IMR-90 (cell line): ENCODE measurements around the gene AFMID. TPM values are rescaled to one million over a fixed set of nuclear protein-coding genes. Genes with fewer than 3 reads are reported as not detected.

Source experiments
- ATAC-seq: fragments of 200-7000 bp; cut with Tn5 transposase; 2 replicates; pipeline ENCODE4 v1.9.1; 2020; ENCODE audit warnings: low read depth, mild to moderate bottlenecking, moderate library complexity
- BruUV-seq: library from RNA; stranded (reverse); fragments of 400-500 nt; replicated peaks from 2 replicates; lab custom pipeline; 2021; lab: Mats Ljungman, UMichigan
- CTCF ChIA-PET: fragments of 300-600 bp; formaldehyde crosslinking; extraction: SDS; loops from one replicate; lab custom pipeline; 2021; ENCODE audit warnings: antibody characterized with exemption; lab: Yijun Ruan, JAX
- POLR2A ChIA-PET: fragments of 300-600 bp; sonication (Branson Sonifier 250); formaldehyde crosslinking; loops from one replicate; lab custom pipeline; 2022; ENCODE audit warnings: antibody characterized with exemption; ENCODE audit not compliant: unreplicated experiment; lab: Charles Lee
- DNase-seq: peaks from one replicate; pipeline ENCODE4 v3.0.0; 2013
- H2AFZ ChIP-seq: replicated peaks from 2 replicates; pipeline ENCODE3; 2013; ENCODE audit warnings: low read length, mild to moderate bottlenecking; ENCODE audit not compliant: poor library complexity
- H2AK5ac ChIP-seq: 2 replicates; pipeline ENCODE4 v1.6.1; 2013; ENCODE audit warnings: low read depth, low read length, inconsistent platforms
- H2AK9ac ChIP-seq: replicated peaks from 2 replicates; pipeline ENCODE3; 2013; ENCODE audit warnings: mild to moderate bottlenecking, low read depth, low read length, moderate library complexity; ENCODE audit not compliant: poor library complexity
- H2BK120ac ChIP-seq: 2 replicates; pipeline ENCODE4 v1.6.1; 2013; ENCODE audit warnings: low read depth, low read length, inconsistent platforms
- H2BK15ac ChIP-seq: 3 replicates; pipeline ENCODE4 v1.6.1; 2013; ENCODE audit warnings: low read depth, low read length, inconsistent platforms
- H2BK20ac ChIP-seq: 2 replicates; pipeline ENCODE4 v1.6.1; 2013; ENCODE audit warnings: low read depth, mild to moderate bottlenecking, inconsistent platforms, low read length, moderate library complexity
- H2BK5ac ChIP-seq: 2 replicates; pipeline ENCODE4 v1.6.1; 2013; ENCODE audit warnings: mild to moderate bottlenecking, low read depth, low read length, inconsistent platforms; ENCODE audit not compliant: poor library complexity, severe bottlenecking
- H3K14ac ChIP-seq: replicated peaks from 2 replicates; pipeline ENCODE4 v1.6.1; 2013; ENCODE audit warnings: low read depth, low read length, inconsistent platforms
- H3K18ac ChIP-seq: 2 replicates; pipeline ENCODE4 v1.6.1; 2013; ENCODE audit warnings: low read depth, low read length, control low read depth
- H3K23ac ChIP-seq: 2 replicates; pipeline ENCODE4 v1.6.1; 2013; ENCODE audit warnings: low read depth, low read length, inconsistent platforms
- H3K27ac ChIP-seq: 2 replicates; pipeline ENCODE4 v1.5.1; 2013; ENCODE audit warnings: mild to moderate bottlenecking, control low read depth, low read length; ENCODE audit not compliant: insufficient read depth
- H3K27me3 ChIP-seq: 2 replicates; pipeline ENCODE4 v1.6.1; 2013; ENCODE audit warnings: low read length; ENCODE audit not compliant: control insufficient read depth, insufficient read depth
- H3K36me3 ChIP-seq: 2 replicates; pipeline ENCODE4 v1.6.1; 2013; ENCODE audit warnings: low read length, mixed read lengths; ENCODE audit not compliant: control insufficient read depth, insufficient read depth
- H3K4ac ChIP-seq: 2 replicates; pipeline ENCODE4 v1.6.1; 2013; ENCODE audit warnings: low read depth, low read length, inconsistent platforms
- H3K4me1 ChIP-seq: 2 replicates; pipeline ENCODE4 v1.6.1; 2013; ENCODE audit warnings: low read length, mixed read lengths; ENCODE audit not compliant: control insufficient read depth, insufficient read depth
- H3K4me2 ChIP-seq: 2 replicates; pipeline ENCODE4 v1.6.1; 2013; ENCODE audit warnings: low read depth, mild to moderate bottlenecking, control low read depth, low read length, moderate library complexity
- H3K4me3 ChIP-seq: 2 replicates; pipeline ENCODE4 v1.5.1; 2013; ENCODE audit warnings: low read depth, mild to moderate bottlenecking, control low read depth, low read length, moderate library complexity; ENCODE audit not compliant: insufficient read depth
- H3K56ac ChIP-seq: 2 replicates; pipeline ENCODE4 v1.6.1; 2013; ENCODE audit warnings: low read length, inconsistent platforms; ENCODE audit not compliant: insufficient read depth; ENCODE audit errors: extremely low read depth
- H3K79me1 ChIP-seq, 2 experiments: 2 replicates each; pipeline ENCODE4 v1.6.1; 2013; ENCODE audit warnings: low read length in 2 of 2, inconsistent platforms in 1 of 2, low read depth in 1 of 2
- H3K9ac ChIP-seq: 2 replicates; pipeline ENCODE4 v1.6.1; 2013; ENCODE audit warnings: low read depth, low read length, control low read depth
- H3K9me1 ChIP-seq: 2 replicates; pipeline ENCODE4 v1.6.1; 2013; ENCODE audit warnings: low read length, inconsistent platforms; ENCODE audit not compliant: insufficient read depth
- H3K9me3 ChIP-seq: 2 replicates; pipeline ENCODE4 v1.6.1; 2013; ENCODE audit warnings: low read length; ENCODE audit not compliant: control insufficient read depth, insufficient read depth
- H4K20me1 ChIP-seq: 2 replicates; pipeline ENCODE4 v1.6.1; 2013; ENCODE audit warnings: low read length, inconsistent platforms; ENCODE audit not compliant: insufficient read depth
- H4K5ac ChIP-seq: 2 replicates; pipeline ENCODE4 v1.6.1; 2013; ENCODE audit warnings: mild to moderate bottlenecking, low read depth, low read length, control low read depth
- H4K8ac ChIP-seq, 2 experiments: 2 replicates each; pipeline ENCODE4 v1.6.1; 2013; ENCODE audit warnings: low read depth in 2 of 2, low read length in 2 of 2, control low read depth in 1 of 2, inconsistent platforms in 1 of 2
- H4K91ac ChIP-seq: 2 replicates; pipeline ENCODE4 v1.6.1; 2013; ENCODE audit warnings: low read depth, low read length, inconsistent platforms; ENCODE audit not compliant: insufficient read depth
- BHLHE40 ChIP-seq: fragments of 150-350 bp; IDR thresholded peaks from 2 replicates; pipeline ENCODE4 v1.6.1; 2016; ENCODE audit warnings: mild to moderate bottlenecking, low read depth, low read length
- CEBPB ChIP-seq: IDR thresholded peaks from 2 replicates; pipeline ENCODE4 v1.6.1; 2012; ENCODE audit warnings: low read depth, low read length, improper control_type of control experiment
- FOS ChIP-seq: fragments of 150-350 bp; IDR thresholded peaks from 2 replicates; pipeline ENCODE4 v1.6.1; 2016; ENCODE audit warnings: low read depth, low read length
- MAFK ChIP-seq: IDR thresholded peaks from 2 replicates; pipeline ENCODE4 v1.6.1; 2012; ENCODE audit warnings: low read depth, low read length, improper control_type of control experiment
- MAZ ChIP-seq: IDR thresholded peaks from 2 replicates; pipeline ENCODE4 v1.6.1; 2012; ENCODE audit warnings: low read depth, mild to moderate bottlenecking, low read length, improper control_type of control experiment, moderate library complexity, borderline replicate concordance
- MXI1 ChIP-seq: IDR thresholded peaks from 2 replicates; pipeline ENCODE4 v1.6.1; 2012; ENCODE audit warnings: low read depth, mild to moderate bottlenecking, low read length, moderate library complexity, borderline replicate concordance
- POLR2A ChIP-seq: IDR thresholded peaks from 2 replicates; pipeline ENCODE4 v1.6.1; 2012; ENCODE audit warnings: mild to moderate bottlenecking, low read depth, low read length
- RAD21 ChIP-seq: IDR thresholded peaks from 2 replicates; pipeline ENCODE4 v1.6.1; 2012; ENCODE audit warnings: low read length, improper control_type of control experiment
- RCOR1 ChIP-seq: IDR thresholded peaks from 2 replicates; pipeline ENCODE4 v1.6.1; 2012; ENCODE audit warnings: mild to moderate bottlenecking, low read length, improper control_type of control experiment; ENCODE audit not compliant: insufficient replicate concordance
- RFX5 ChIP-seq: IDR thresholded peaks from 2 replicates; pipeline ENCODE4 v1.8.0; 2012; ENCODE audit warnings: low read depth, mild to moderate bottlenecking, low read length, moderate library complexity
- SMC3 ChIP-seq: fragments of 150-350 bp; IDR thresholded peaks from 2 replicates; pipeline ENCODE4 v1.6.1; 2016; ENCODE audit warnings: low read depth, mild to moderate bottlenecking, antibody characterized with exemption, low read length, moderate library complexity
- WGBS, 2 experiments: methylation state at CpG; one replicate each; pipeline versions ENCODE4 v1.1.5 to v1.1.7; 2013; ENCODE audit warnings: missing lambda C conversion rate in 2 of 2; ENCODE audit not compliant: insufficient read length in 1 of 2; ENCODE audit errors: extremely low coverage in 2 of 2; 5-methylcytosine and 5-hydroxymethylcytosine counted together
- dilution Hi-C: fragments of 300-500 bp; cut with HindIII; formaldehyde crosslinking; loops from one replicate; pipeline ENCODE4 v1.14.3; 2018; ENCODE audit warnings: low sequenced_read_pairs; ENCODE audit not compliant: unreplicated experiment
- in situ Hi-C: fragments of 300-500 bp; cut with MboI; formaldehyde crosslinking; loops from 3 replicates; pipeline ENCODE4 v1.14.3; 2019; ENCODE audit warnings: low sequenced_read_pairs, inconsistent platforms, mixed read lengths
- intact Hi-C: fragments of 100-400 bp; cut with micrococcal nuclease; formaldehyde crosslinking; loops from 2 replicates; pipeline ENCODE4 v1.10.0; 2022
- polyA plus RNA-seq, 3 experiments: library from polyadenylated mRNA; depleted of rRNA; stranded (reverse); fragments of >200 nt; gene quantifications; 2 replicates each; pipeline ENCODE4 v1.2.3, GENCODE V29; 2012; ENCODE audit warnings: low replicate concordance in 1 of 3
- total RNA-seq: library from RNA; depleted of rRNA; stranded (reverse); fragments of >200 nt; gene quantifications from 2 replicates; pipeline ENCODE4 v1.2.3, GENCODE V29; 2012
- TF ChIP-seq, protein P1 (sequence below): fragments of 150-350 bp; IDR thresholded peaks from 2 replicates; pipeline ENCODE4 v1.6.1; 2017; ENCODE audit warnings: mild to moderate bottlenecking, antibody characterized with exemption, low read length, low read depth
- TF ChIP-seq, protein P2 (sequence below): conservative IDR thresholded peaks from 2 replicates; pipeline ENCODE4 v1.5.1; 2012; ENCODE audit warnings: mild to moderate bottlenecking, low read depth, low read length, improper control_type of control experiment
- TF ChIP-seq, protein P3 (sequence below): fragments of 150-350 bp; IDR thresholded peaks from 2 replicates; pipeline ENCODE4 v1.6.1; 2016; ENCODE audit warnings: low read depth, mild to moderate bottlenecking, low read length, moderate library complexity, borderline replicate concordance

AFMID gene
- total and polyA plus RNA-seq, 2 of the 4 experiments (the other 2 are of a cell fraction), result 41.0 to 65.1 TPM

DNA sequence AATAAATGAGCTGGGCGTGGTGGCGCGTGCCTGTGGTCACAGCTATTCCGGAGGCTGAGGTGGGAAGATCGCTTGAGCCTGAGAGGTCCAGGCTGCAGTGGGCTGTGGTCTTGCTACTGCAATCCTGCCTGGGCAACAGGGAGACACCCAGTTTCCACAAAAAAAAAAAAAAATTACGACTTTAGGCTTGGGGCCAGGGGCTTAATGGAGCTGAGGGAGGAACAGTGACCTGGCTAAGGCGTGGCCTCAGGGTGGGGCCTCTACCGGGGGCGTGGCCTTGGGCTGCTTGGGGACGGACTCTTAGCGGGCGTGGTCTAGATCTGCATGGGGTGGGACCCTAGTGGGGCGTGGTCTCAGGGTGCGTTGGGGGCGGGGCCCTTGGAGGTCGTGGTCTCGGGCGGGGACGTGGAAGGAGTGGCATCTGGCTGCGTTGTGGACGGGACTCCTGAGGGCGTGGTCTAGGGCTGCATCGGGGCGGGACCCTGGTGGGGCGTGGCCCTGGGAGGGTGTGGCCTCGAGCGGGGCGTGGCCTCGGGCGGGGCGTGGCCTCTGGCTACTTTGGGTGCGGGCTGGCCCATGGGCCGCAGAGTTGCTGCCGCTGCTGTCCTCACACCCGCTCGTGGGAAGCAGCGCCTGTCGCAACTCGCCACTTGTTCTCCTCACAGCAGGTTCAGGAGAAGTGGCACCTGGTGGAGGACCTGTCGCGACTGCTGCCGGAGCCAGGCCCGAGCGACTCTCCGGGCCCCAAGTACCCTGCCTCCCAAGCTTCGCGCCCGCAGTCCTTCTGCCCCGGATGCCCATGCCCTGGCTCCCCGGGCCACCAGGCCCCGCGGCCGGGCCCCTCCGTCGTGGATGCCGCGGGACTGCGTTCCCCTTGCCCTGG is 46.8 kb upstream of the AFMID start:
- H3K9me1 ChIP-seq, result no peaks in the 10 kb centered on the region
- H3K9me3 ChIP-seq, result no peaks in the 10 kb centered on the region
- no TSS peak for BruUV-seq
- ChIA-PET POLR2A (interaction anchor here (0.6 to 0.7 kb wide), 2 partner anchors 236 to 1268 kb away, joined by 5 to 15 read pairs; no protein-coding TSS in a partner anchor), CTCF (no interaction called here)
- H2BK120ac ChIP-seq, result no peak overlapping the region
- no peak overlapping the region for H2BK20ac ChIP-seq
- no peak overlapping the region for H3K18ac ChIP-seq
- ATAC-seq (peak; percentile 79), DNase-seq (peak; percentile 21)
- 34% methylated on average over 28 of the region's 58 CpGs; no CpG with 5 or more reads in 1 of the 2 experiments for WGBS, 2 experiments
- no peak overlapping the region for H3K23ac ChIP-seq
- H3K9ac ChIP-seq, result no peak overlapping the region
- H2BK5ac ChIP-seq, result no peak overlapping the region
- peak overlapping the region; percentile 75 for H2AFZ ChIP-seq
- H3K79me1 ChIP-seq, result no peaks in the 10 kb centered on the region
- H3K4ac ChIP-seq, result no peak overlapping the region
- no peak overlapping the region for H4K8ac ChIP-seq
- H3K27me3 ChIP-seq, result peaks cover 3% of the 10 kb centered on the region; the same call in 1 of the 2 replicates
- no peak overlapping the region for H3K14ac ChIP-seq
- H2AK5ac ChIP-seq, result no peak overlapping the region; the same call in 1 of the 2 replicates
- no peak overlapping the region for H3K4me3 ChIP-seq
- no peak overlapping the region for H2BK15ac ChIP-seq
- H4K91ac ChIP-seq, result no peak overlapping the region
- no peak overlapping the region for H3K27ac ChIP-seq
- H3K36me3 ChIP-seq, result no peaks in the 10 kb centered on the region
- dilution Hi-C loops (no loop called here), intact Hi-C loops (no loop called here), in situ Hi-C loops (no loop called here)
- H2AK9ac ChIP-seq, result peak overlapping the region; percentile 55
- no peaks in the 10 kb centered on the region for H4K20me1 ChIP-seq
- no peak overlapping the region for H4K5ac ChIP-seq
- H3K4me2 ChIP-seq, result no peak overlapping the region; the same call in 1 of the 2 replicates
- H3K56ac ChIP-seq, result no peak overlapping the region
- peaks cover 3% of the 10 kb centered on the region; the same call in 1 of the 2 replicates for H3K4me1 ChIP-seq
- TF ChIP-seq BHLHE40 (no peak), FOS (no peak), MAFK (no peak), SMC3 (no peak), MAZ (no peak), RFX5 (no peak), RAD21 (no peak), MXI1 (no peak), RCOR1 (no peak), POLR2A (no peak), CEBPB (no peak)
- TF ChIP-seq, protein P1, sequence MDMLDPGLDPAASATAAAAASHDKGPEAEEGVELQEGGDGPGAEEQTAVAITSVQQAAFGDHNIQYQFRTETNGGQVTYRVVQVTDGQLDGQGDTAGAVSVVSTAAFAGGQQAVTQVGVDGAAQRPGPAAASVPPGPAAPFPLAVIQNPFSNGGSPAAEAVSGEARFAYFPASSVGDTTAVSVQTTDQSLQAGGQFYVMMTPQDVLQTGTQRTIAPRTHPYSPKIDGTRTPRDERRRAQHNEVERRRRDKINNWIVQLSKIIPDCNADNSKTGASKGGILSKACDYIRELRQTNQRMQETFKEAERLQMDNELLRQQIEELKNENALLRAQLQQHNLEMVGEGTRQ, result no peak
- TF ChIP-seq, protein P2, sequence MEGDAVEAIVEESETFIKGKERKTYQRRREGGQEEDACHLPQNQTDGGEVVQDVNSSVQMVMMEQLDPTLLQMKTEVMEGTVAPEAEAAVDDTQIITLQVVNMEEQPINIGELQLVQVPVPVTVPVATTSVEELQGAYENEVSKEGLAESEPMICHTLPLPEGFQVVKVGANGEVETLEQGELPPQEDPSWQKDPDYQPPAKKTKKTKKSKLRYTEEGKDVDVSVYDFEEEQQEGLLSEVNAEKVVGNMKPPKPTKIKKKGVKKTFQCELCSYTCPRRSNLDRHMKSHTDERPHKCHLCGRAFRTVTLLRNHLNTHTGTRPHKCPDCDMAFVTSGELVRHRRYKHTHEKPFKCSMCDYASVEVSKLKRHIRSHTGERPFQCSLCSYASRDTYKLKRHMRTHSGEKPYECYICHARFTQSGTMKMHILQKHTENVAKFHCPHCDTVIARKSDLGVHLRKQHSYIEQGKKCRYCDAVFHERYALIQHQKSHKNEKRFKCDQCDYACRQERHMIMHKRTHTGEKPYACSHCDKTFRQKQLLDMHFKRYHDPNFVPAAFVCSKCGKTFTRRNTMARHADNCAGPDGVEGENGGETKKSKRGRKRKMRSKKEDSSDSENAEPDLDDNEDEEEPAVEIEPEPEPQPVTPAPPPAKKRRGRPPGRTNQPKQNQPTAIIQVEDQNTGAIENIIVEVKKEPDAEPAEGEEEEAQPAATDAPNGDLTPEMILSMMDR, result no peak
- TF ChIP-seq, protein P3, sequence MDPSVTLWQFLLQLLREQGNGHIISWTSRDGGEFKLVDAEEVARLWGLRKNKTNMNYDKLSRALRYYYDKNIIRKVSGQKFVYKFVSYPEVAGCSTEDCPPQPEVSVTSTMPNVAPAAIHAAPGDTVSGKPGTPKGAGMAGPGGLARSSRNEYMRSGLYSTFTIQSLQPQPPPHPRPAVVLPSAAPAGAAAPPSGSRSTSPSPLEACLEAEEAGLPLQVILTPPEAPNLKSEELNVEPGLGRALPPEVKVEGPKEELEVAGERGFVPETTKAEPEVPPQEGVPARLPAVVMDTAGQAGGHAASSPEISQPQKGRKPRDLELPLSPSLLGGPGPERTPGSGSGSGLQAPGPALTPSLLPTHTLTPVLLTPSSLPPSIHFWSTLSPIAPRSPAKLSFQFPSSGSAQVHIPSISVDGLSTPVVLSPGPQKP, result no peak
